ENCODE data around the gene NIM1K. TPM values are rescaled to one million over a fixed set of nuclear protein-coding genes. Genes with fewer than 3 reads are reported as not detected.

Gene NIM1K
- total RNA-seq, 1 experiment from 2014 or later = 0.59 TPM

DNA sequence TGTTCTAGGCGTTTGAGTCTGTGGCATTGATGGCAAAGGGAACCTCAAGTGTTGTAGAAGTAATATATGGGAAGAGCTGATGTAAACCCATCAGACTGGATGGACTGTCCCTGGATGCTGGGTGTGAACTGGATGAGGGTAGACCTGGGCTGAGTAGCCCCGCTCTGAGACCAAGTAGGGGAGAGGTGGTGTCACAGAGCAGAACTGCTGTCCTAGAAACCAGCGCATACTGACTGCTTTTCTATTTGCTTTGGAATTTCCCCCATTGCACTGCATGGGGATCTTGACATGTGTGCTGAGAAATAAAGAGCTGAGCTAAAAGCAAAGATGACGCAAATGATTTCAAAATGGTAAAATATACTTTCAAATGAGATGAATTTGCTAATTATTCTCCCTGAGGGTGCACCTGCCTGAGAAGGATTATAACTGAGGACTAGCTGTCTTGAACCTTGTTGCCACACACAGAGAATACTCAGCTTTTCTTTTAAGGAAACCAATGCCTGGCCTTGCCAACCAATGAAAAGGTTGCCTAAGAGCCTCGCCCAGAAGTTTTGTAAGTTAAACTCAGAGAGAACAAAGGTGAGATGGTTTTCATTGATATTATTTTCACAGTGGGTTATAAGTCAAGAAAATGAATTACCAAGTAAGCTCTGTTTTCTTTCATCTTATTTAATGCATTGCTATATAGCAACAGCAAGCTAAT lies 44.8 kb downstream of the NIM1K start:
- in situ Hi-C loops (cut with HindIII; ENCODE audit: low pct_unique_long_range_greater_than_20kb, low sequenced_read_pairs) = no loop called here
- no peak for ATAC-seq
- intact Hi-C loops (cut with micrococcal nuclease; ENCODE audit: unreplicated experiment) = no loop called here
- Histone ChIP-seq H3K36me3 (ENCODE audit: control insufficient read depth, insufficient read depth, low read length) (no peaks in the 10 kb centered on the region), H3K27ac (ENCODE audit: low read length) (no peak overlapping the region), H3K27me3 (ENCODE audit: control insufficient read depth, insufficient read depth, low read length) (peaks cover under 1% of the 10 kb centered on the region; the same call in 1 of the 2 replicates), H3K4me3 (ENCODE audit: low read depth in 2 of 2, low read length in 2 of 2) (no peak overlapping the region), H3K4me1 (ENCODE audit: control insufficient read depth, insufficient read depth, low read length) (no peaks in the 10 kb centered on the region), H3K9me3 (ENCODE audit: control insufficient read depth, insufficient read depth, low read depth, low read length) (no peaks in the 10 kb centered on the region)
- DNase-seq (ENCODE audit: low read depth, low spot score) = no peak
- POLR2A ChIA-PET = no interaction called here
- CTCF ChIA-PET = no interaction called here
- no TSS peak for BruUV-seq (replicated peaks)
- TF ChIP-seq, protein P1, sequence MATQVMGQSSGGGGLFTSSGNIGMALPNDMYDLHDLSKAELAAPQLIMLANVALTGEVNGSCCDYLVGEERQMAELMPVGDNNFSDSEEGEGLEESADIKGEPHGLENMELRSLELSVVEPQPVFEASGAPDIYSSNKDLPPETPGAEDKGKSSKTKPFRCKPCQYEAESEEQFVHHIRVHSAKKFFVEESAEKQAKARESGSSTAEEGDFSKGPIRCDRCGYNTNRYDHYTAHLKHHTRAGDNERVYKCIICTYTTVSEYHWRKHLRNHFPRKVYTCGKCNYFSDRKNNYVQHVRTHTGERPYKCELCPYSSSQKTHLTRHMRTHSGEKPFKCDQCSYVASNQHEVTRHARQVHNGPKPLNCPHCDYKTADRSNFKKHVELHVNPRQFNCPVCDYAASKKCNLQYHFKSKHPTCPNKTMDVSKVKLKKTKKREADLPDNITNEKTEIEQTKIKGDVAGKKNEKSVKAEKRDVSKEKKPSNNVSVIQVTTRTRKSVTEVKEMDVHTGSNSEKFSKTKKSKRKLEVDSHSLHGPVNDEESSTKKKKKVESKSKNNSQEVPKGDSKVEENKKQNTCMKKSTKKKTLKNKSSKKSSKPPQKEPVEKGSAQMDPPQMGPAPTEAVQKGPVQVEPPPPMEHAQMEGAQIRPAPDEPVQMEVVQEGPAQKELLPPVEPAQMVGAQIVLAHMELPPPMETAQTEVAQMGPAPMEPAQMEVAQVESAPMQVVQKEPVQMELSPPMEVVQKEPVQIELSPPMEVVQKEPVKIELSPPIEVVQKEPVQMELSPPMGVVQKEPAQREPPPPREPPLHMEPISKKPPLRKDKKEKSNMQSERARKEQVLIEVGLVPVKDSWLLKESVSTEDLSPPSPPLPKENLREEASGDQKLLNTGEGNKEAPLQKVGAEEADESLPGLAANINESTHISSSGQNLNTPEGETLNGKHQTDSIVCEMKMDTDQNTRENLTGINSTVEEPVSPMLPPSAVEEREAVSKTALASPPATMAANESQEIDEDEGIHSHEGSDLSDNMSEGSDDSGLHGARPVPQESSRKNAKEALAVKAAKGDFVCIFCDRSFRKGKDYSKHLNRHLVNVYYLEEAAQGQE (IDR thresholded peaks at IDR 0.05; ENCODE audit: insufficient read depth in 1 of 2, low read depth in 2 of 2, low read length in 1 of 2) = no peak
- TF ChIP-seq POLR2AphosphoS5 (IDR thresholded peaks at IDR 0.05; ENCODE audit: low read depth, low read length) = no peak
- TF ChIP-seq SIN3A (IDR thresholded peaks at IDR 0.05; ENCODE audit: borderline replicate concordance, insufficient read depth, low read depth, low read length) = no peak
- TF ChIP-seq, protein P2, sequence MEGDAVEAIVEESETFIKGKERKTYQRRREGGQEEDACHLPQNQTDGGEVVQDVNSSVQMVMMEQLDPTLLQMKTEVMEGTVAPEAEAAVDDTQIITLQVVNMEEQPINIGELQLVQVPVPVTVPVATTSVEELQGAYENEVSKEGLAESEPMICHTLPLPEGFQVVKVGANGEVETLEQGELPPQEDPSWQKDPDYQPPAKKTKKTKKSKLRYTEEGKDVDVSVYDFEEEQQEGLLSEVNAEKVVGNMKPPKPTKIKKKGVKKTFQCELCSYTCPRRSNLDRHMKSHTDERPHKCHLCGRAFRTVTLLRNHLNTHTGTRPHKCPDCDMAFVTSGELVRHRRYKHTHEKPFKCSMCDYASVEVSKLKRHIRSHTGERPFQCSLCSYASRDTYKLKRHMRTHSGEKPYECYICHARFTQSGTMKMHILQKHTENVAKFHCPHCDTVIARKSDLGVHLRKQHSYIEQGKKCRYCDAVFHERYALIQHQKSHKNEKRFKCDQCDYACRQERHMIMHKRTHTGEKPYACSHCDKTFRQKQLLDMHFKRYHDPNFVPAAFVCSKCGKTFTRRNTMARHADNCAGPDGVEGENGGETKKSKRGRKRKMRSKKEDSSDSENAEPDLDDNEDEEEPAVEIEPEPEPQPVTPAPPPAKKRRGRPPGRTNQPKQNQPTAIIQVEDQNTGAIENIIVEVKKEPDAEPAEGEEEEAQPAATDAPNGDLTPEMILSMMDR (IDR thresholded peaks at IDR 0.05) = no peak
- no peak for TF ChIP-seq TCF7L2 (IDR thresholded peaks at IDR 0.05; ENCODE audit: low read depth, low read length)

DNA sequence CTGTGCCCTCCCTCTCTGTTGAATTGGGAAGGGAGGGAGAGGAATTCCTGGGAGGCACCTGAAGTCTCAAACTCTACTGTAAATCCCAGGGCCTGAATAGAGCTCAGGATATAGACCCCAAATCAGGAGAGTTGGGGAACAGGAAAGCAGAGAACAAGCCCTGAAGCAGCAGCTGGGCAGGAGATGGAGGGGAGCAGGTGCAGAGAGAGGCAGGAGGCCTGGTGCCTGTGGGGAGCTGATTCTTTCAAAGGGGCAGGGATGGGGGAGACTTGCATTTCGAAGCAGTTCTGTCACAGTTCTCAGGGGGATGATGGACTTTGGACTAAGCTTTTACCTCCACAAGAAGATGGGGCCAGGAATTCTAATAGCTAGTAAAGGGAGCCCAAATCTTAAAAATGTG lies 50.2 kb downstream of the NIM1K start:
- H3K27ac ChIP-seq (ENCODE audit: low read length) = no peak overlapping the region
- in situ Hi-C loops (cut with HindIII; ENCODE audit: low pct_unique_long_range_greater_than_20kb, low sequenced_read_pairs) = no loop called here
- DNase-seq (ENCODE audit: low read depth, low spot score) = no peak

More for the DNA sequence above, 50.2 kb downstream of the NIM1K start:
- intact Hi-C loops (cut with micrococcal nuclease; ENCODE audit: unreplicated experiment) = no loop called here
- no peak overlapping the region for H3K4me3 ChIP-seq (ENCODE audit: low read depth in 2 of 2, low read length in 2 of 2)
- no peaks in the 10 kb centered on the region for H3K9me3 ChIP-seq (ENCODE audit: control insufficient read depth, insufficient read depth, low read depth, low read length)
- H3K4me1 ChIP-seq (ENCODE audit: control insufficient read depth, insufficient read depth, low read length) = no peaks in the 10 kb centered on the region
- peaks cover 2% of the 10 kb centered on the region; the same call in 1 of the 2 replicates for H3K27me3 ChIP-seq (ENCODE audit: control insufficient read depth, insufficient read depth, low read length)
- POLR2A ChIA-PET = interaction anchor here (0.6 kb wide), 1 partner anchor 44 kb away, joined by 9 read pairs; no protein-coding TSS in a partner anchor
- no TSS peak for BruUV-seq (replicated peaks)
- CTCF ChIA-PET = no interaction called here
- no peak for TF ChIP-seq TCF7L2 (IDR thresholded peaks at IDR 0.05; ENCODE audit: low read depth, low read length)
- TF ChIP-seq, protein P1 (IDR thresholded peaks at IDR 0.05; ENCODE audit: insufficient read depth in 1 of 2, low read depth in 2 of 2, low read length in 1 of 2) = no peak
- TF ChIP-seq SIN3A (IDR thresholded peaks at IDR 0.05; ENCODE audit: borderline replicate concordance, insufficient read depth, low read depth, low read length) = no peak
- TF ChIP-seq, protein P2 (IDR thresholded peaks at IDR 0.05) = no peak
- no peak for TF ChIP-seq POLR2AphosphoS5 (IDR thresholded peaks at IDR 0.05; ENCODE audit: low read depth, low read length)
- ATAC-seq = no peak
- H3K36me3 ChIP-seq (ENCODE audit: control insufficient read depth, insufficient read depth, low read length) = no peaks in the 10 kb centered on the region

Data from Panc1 (cell line).